ENCODE measurements around the gene CDC42BPG. TPM values are rescaled to one million over a fixed set of nuclear protein-coding genes. Genes with fewer than 3 reads are reported as not detected.

Gene CDC42BPG
- total RNA-seq, 1 donor from 2014 or later, result 0.05 TPM

DNA sequence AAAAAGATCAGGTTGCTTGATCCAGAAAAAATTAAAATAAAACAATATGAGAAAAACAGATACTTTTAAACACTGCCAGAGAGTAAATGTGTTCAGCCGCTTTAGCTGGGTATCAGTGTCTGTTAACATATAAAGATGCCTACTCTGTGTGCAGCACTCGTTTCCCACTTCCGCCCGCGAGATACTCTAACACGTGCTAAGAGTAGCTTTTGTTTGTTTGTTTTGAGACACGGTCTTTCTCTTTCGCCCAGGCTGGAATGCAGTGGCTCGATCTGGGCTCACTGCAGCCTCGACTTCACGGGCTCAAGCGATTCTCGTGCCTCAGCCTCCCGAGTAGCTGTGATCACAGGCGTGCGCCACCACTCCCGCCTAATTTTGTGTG, 33.6 kb downstream of the CDC42BPG start:
- no peaks in the 10 kb centered on the region for H3K9me3 Mint-ChIP-seq
- peaks cover 18% of the 10 kb centered on the region for H3K4me1 Mint-ChIP-seq
- intact Hi-C loops (cut with micrococcal nuclease), result loop anchor here (2.0 kb wide), 2 partner anchors 32 to 66 kb away; partner anchors contain the start of genes RASGRP2 and SF1
- H3K36me3 Mint-ChIP-seq (ENCODE audit: low read depth), result peaks cover 19% of the 10 kb centered on the region
- DNase-seq, result peak; percentile 88
- H3K4me3 Mint-ChIP-seq, result peak overlapping the region; percentile 98
- H3K27me3 Mint-ChIP-seq, result peaks cover 2% of the 10 kb centered on the region
- peak overlapping the region; percentile 95 for H3K27ac Mint-ChIP-seq

DNA sequence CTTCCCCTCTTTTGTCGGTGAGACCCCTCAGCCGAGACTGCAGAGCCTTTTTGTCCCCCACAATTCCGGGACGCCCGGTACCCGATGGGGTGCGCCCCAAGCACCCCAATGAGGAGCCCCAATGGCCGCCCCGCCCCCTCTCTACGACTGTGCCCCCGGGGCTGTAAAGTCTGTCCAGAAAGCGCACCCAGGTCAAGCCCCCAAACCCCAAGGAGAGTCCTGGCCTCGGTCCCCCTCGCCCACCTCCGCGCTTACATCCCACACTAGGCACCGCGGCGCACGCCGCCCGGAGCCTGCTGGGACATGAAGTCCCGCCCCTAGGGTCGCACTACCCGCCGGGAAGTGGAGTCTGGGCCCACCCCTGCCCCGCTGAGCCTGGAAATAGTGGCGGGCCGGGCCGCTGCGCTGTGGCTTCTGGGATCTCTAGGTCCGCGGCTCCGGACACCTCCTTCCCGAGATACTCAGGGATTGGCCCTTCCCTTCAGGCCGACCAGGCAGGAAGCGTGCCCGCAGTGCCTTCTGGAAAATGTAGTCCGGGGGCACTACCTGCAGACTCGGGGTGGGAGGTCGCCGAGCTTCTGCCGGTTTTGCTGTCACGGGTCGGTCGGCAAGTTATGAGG, 34.1 kb downstream of the CDC42BPG start, which contains the start of gene MEN1:
TSS of gene MEN1 (minus strand) at position 281 of the 620 bp plus-strand sequence. CDS start 442 bp downstream, outside the sequence.
- intact Hi-C loops (cut with micrococcal nuclease), result loop anchor here (2.0 kb wide), 2 partner anchors 32 to 66 kb away; partner anchors contain the start of genes RASGRP2 and SF1
- Mint-ChIP-seq H3K27ac (peak within 1 kb of the TSS; percentile 95), H3K4me1 (peaks cover 18% of the 10 kb centered on the region)

DNA sequence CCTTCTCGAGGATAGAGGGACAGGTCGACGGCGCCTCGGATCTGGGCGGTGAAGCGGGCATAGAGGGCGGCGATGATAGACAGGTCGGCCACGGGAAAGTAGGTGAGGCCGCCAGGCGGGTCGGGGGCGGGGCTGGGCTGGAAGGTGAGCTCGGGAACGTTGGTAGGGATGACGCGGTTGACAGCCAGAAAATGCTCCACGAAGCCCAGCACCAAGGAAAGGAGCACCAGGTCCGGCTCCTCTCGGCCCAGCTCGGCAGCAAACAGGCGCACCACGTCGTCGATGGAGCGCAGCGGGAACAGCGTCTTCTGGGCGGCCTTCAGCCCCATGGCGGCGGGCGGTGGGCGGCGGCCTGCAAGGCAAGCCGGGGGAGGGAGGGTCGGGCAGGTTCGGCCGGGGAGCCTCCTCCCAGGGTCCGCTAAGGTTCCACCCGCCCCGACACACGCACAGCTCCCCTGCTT, 34.6 kb downstream of the CDC42BPG start:
- no peak for DNase-seq
- peak overlapping the region; percentile 95 for H3K27ac Mint-ChIP-seq
- no peaks in the 10 kb centered on the region for H3K9me3 Mint-ChIP-seq
- intact Hi-C loops (cut with micrococcal nuclease), result loop anchor here (2.0 kb wide), 2 partner anchors 31 to 65 kb away; partner anchors contain the start of genes RASGRP2 and SF1
- peaks cover 18% of the 10 kb centered on the region for H3K4me1 Mint-ChIP-seq
- peaks cover 24% of the 10 kb centered on the region for H3K36me3 Mint-ChIP-seq (ENCODE audit: low read depth)
- peak overlapping the region; percentile 98 for H3K4me3 Mint-ChIP-seq
- no peaks in the 10 kb centered on the region for H3K27me3 Mint-ChIP-seq

More for the DNA sequence above, 34.1 kb downstream of the CDC42BPG start, which contains the start of gene MEN1:
- Mint-ChIP-seq H3K36me3 (ENCODE audit: low read depth) (peaks cover 24% of the 10 kb centered on the region), H3K4me3 (peak within 1 kb of the TSS; percentile 98), H3K9me3 (no peaks in the 10 kb centered on the region), H3K27me3 (no peaks in the 10 kb centered on the region)
- DNase-seq, result peak; percentile 94

DNA sequence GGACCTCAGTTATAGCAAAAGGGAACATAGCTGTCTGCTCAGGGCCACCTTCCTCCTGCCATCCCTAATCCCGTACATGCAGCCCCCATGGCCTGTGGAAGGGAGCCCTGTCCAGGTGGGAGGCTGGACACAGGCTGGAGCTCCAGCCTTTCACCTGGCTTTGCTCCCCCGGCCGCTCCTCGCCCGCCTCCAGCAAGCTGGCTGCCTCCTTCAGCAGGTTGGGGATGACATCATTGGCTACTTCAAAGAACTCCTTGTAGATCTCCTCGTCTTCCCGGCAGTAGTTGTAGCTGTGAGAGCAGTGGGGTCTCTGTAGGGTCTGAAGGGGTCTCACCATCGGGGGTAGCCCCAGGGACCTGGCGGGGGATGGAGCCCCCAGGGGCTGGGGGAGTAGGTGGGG, 39.0 kb downstream of the CDC42BPG start:
- peaks cover 24% of the 10 kb centered on the region for H3K36me3 Mint-ChIP-seq (ENCODE audit: low read depth)
- intact Hi-C loops (cut with micrococcal nuclease), result no loop called here
- H3K9me3 Mint-ChIP-seq, result no peaks in the 10 kb centered on the region
- no peak overlapping the region for H3K27ac Mint-ChIP-seq
- no peaks in the 10 kb centered on the region for H3K27me3 Mint-ChIP-seq
- H3K4me1 Mint-ChIP-seq, result peaks cover 28% of the 10 kb centered on the region
- no peak overlapping the region for H3K4me3 Mint-ChIP-seq
- no peak for DNase-seq

DNA sequence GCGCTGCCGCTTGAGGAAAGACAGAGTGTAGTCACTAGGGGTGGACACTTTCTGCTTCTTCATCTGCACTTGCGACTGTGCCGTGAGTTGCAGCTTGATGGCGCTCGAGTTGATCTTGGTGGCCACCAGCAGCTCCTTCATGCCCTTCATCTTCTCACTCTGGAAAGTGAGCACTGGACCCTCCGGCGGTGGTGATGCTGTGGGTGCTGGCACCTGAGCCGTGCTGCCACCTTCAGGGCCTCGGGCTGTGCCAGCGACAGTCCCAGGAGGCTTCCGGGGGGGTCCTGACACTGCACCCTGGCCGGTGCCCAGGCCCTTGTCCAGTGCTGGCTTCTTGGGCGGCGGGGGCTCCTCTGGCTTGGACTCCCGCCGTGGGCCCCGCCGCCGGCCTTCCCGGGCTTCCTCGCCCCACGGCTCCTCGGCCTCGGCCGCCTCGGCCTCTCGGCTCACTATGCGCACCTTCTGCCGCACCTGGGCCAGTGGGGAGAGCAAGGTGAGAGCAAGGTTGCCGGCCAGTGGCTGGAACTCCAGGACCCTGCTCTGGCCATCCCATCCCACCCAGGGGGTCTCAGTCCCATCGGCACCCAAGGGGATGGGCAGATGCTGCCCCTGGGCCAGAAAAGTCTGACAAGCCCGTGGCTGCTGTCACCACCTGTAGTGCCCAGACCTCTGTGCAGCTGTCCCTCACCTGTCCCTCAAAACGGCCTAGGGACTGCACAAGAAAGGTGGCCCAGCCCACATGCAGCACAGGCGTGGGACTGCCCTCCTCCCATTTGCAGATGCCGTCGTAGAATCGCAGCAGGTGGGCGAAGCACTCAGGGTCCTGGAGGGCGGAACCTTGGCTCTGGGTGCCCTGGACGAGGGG, 39.9 kb downstream of the CDC42BPG start:
- no peak overlapping the region for H3K27ac Mint-ChIP-seq
- no peak for DNase-seq
- intact Hi-C loops (cut with micrococcal nuclease), result no loop called here
- H3K4me3 Mint-ChIP-seq, result peak overlapping the region; percentile 90
- H3K4me1 Mint-ChIP-seq, result peaks cover 21% of the 10 kb centered on the region
- no peaks in the 10 kb centered on the region for H3K9me3 Mint-ChIP-seq
- H3K36me3 Mint-ChIP-seq (ENCODE audit: low read depth), result peaks cover 23% of the 10 kb centered on the region
- no peaks in the 10 kb centered on the region for H3K27me3 Mint-ChIP-seq

DNA sequence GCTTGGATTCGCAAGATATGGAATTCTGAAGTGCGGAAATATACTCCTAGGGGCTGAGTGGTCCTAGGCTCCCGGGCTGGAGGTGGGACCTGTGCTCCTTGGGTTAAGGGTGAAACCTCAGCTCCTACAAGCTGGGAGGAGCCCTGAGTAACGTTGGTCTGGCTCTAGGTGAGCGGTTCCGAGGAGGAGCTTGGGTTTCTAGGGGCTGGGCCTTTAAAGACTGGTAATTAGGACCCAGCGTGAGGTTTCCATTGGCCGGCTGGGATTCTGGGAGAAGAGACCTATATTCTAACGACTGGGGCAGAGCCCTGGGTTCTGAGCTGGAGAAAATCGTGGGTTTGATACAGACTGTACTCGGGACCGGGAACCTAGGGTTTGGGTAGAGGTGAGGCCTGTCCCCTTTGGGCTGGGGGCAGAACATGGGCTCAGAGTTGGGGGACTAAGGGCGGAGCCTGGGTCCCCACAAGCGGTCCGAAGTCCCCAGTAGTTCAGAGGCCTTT, 40.6 kb downstream of the CDC42BPG start:
- peak overlapping the region; percentile 90 for H3K4me3 Mint-ChIP-seq
- no peak for DNase-seq
- H3K4me1 Mint-ChIP-seq, result peaks cover 16% of the 10 kb centered on the region
- intact Hi-C loops (cut with micrococcal nuclease), result no loop called here
- peak overlapping the region; percentile 87 for H3K27ac Mint-ChIP-seq
- H3K9me3 Mint-ChIP-seq, result no peaks in the 10 kb centered on the region
- no peaks in the 10 kb centered on the region for H3K27me3 Mint-ChIP-seq
- H3K36me3 Mint-ChIP-seq (ENCODE audit: low read depth), result peaks cover 25% of the 10 kb centered on the region

DNA sequence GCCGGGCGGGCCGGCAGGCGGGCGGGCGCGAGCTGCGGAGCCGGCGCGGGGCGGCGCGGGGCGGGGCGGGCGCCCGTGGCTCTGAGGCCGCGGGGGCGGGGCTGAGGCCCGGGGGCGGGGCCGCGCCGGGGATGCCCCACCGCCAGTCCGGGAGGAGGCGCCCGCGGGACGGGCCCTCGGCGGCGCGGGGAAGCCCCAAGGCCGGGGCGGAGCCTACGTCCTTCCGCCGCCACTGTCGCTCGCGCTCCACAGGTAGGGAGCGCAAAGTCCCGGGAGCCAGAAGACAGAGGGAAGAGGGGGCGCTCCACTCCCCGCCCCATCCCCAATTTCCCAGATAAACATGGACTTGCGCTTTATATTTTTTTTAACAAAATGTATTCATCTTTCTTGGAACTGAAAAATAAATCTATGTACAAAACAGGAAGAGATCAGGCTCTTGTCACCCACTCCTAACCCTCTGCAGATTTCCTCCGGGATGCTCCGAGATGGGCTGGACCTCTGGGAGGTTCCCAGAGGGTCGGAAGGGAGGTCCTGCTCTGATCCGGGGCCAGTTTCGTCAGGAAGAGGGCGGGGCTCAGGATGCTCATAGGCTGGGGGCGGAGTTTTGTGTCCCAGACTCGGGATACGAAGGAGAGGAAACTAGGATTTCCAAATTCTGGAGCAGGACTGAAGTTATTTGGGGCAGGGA, 41.2 kb downstream of the CDC42BPG start, which contains the start of gene MAP4K2:
TSS of gene MAP4K2 (minus strand) at position 57 of the 688 bp plus-strand sequence. CDS start 65 bp downstream, outside the sequence.
- H3K4me3 Mint-ChIP-seq, result peak within 1 kb of the TSS; percentile 90
- intact Hi-C loops (cut with micrococcal nuclease), result no loop called here
- peaks cover 28% of the 10 kb centered on the region for H3K36me3 Mint-ChIP-seq (ENCODE audit: low read depth)

DNA sequence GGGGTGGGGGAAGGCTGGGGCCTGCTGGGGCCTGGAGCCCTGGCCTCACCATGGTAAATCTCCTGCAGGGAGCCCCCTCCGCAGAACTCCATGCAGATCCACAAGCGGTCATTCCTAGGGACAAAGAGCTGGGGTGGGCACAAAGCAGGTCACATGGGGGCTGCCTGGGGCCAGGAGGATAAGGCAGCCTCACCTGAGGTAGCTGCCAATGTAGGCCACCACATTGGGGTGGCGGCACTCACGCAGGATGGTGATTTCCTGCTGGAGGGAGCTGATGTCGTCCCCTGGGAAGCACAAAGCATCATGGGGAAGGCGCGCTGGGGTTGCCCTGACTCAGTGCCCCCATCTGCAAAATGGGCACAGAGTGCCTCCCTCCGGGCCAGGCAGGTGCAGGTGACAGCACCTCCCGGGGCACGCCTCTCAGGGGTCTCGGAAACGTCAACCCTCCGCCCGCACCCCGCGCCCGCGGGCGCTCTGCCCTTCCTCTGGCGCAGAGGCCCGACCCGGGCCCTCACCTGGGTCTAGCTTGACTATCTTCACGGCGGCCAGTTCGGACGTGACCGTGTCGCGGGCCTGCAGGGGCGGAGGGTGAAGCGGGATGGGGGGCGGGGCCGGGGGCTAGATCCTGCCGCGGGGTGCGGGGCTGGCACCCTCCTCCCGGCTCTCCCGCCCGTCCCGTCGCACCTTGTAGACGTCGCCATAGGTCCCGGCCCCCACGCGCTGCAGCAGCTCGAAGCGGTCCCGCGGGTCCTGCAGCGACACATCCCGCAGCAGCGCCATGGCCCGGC, 41.9 kb downstream of the CDC42BPG start:
- Mint-ChIP-seq H3K9me3 (no peaks in the 10 kb centered on the region), H3K27me3 (no peaks in the 10 kb centered on the region)
- DNase-seq, result no peak

More for the DNA sequence above, 41.2 kb downstream of the CDC42BPG start, which contains the start of gene MAP4K2:
- Mint-ChIP-seq H3K9me3 (no peaks in the 10 kb centered on the region), H3K27ac (peak within 1 kb of the TSS; percentile 87), H3K27me3 (no peaks in the 10 kb centered on the region), H3K4me1 (peaks cover 19% of the 10 kb centered on the region)
- DNase-seq, result peak; percentile 98

DNA sequence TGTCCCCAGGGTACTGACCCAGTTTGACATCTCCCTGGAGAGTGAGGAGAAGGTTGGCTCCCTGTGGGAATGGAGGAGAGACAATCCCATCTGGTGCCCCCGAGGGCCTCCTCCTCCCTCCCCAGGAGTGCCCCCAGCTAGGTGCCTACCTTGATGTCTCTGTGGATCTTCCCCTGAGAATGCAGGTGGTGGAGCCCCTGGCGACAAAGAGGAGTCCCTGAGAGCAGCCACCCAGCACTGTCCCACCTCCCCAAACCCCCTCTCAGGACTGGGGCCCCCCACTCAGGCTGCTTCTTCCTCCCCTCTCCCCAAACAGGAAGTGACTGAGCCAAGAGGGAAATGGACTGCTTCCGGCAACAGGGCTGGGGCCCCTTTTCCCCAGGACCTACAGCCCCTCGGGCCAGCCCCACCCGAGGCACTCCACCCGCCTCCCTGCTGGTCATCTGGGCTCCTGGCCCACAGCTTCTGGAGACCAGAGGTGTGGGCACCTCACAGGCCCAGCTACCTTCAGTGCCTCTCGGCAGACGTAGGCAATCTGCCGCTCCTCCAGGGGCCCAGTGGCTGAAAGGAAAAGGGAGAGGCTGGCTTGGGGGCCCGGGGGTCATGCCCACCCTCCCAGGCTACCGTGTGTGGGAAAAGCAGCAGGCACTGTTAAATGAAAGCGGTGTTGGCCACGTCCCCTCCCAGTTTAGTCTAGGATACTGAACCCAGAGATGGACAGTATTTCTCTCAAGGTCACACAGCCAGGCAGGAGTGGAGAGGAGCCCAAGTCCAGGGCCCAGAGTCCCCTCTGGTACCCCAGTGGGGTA, 42.7 kb downstream of the CDC42BPG start:
- Mint-ChIP-seq H3K4me1 (peaks cover 13% of the 10 kb centered on the region), H3K27ac (peak overlapping the region; percentile 77), H3K27me3 (no peaks in the 10 kb centered on the region), H3K4me3 (peak overlapping the region; percentile 84), H3K9me3 (no peaks in the 10 kb centered on the region), H3K36me3 (ENCODE audit: low read depth) (peaks cover 19% of the 10 kb centered on the region)
- intact Hi-C loops (cut with micrococcal nuclease), result no loop called here
- peak; percentile 66 for DNase-seq

More for the DNA sequence above, 41.9 kb downstream of the CDC42BPG start:
- intact Hi-C loops (cut with micrococcal nuclease), result no loop called here
- H3K36me3 Mint-ChIP-seq (ENCODE audit: low read depth), result peaks cover 25% of the 10 kb centered on the region
- peak overlapping the region; percentile 84 for H3K4me3 Mint-ChIP-seq
- peaks cover 16% of the 10 kb centered on the region for H3K4me1 Mint-ChIP-seq
- peak overlapping the region; percentile 77 for H3K27ac Mint-ChIP-seq

DNA sequence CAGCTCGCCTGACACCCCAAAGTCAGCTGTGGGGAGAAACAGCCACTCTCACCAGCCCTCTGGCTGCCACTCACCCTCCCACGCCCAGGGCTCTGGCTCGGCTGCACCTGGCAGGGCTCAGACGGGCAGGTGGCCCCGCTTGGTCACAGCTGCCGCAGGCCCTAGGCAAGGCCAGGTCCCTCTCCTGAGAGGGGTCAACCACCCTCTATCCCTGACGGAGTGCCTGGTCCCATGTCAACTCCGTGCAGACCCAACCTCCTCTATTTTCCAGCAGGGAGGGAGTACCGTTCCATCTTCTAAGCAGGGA, 43.3 kb downstream of the CDC42BPG start:
- no peaks in the 10 kb centered on the region for H3K27me3 Mint-ChIP-seq
- DNase-seq, result no peak
- peaks cover 13% of the 10 kb centered on the region for H3K4me1 Mint-ChIP-seq
- H3K36me3 Mint-ChIP-seq (ENCODE audit: low read depth), result peaks cover 20% of the 10 kb centered on the region
- intact Hi-C loops (cut with micrococcal nuclease), result no loop called here
- peak overlapping the region; percentile 77 for H3K27ac Mint-ChIP-seq
- peak overlapping the region; percentile 84 for H3K4me3 Mint-ChIP-seq
- no peaks in the 10 kb centered on the region for H3K9me3 Mint-ChIP-seq

DNA sequence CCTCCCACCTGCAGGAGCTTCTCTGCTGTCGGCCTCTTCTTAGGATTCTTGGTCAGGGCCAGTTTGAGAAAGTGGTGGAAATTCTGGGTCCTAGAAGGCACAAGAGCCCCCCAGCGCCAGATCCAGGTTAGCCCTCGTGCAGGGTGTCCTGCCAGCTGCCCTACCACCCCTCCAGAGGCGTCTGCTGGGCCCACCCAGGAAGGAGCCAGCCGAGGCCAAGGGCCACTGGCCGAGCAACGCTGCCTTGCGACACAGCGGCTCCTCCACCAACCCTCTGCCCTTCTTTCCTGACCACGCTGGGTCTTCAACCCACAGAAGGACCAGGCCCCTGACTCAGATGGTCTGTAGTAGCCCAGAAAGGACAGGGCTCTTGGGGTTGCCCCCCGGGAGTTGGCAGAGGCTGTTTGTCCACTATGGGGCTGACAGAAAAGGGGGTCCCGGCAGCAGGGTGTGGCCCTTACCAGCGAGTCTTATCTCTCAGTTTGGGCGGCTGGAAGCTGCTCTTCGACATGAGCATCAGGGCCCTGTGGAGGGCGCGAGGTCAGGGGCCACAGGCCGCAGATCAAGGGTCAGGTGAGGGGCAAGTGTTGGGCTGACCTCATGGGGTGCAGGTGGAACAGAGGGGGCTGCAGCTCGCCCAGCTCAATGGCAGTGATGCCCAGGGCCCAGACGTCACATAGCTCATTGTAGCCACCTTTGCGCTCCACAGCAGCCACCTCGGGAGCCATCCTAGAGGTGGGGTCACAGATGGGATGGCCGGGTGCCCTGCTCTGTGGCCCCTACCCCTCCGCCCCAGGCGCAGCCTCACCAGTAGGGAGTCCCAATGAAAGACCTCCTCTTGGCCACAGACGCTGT, 43.9 kb downstream of the CDC42BPG start:
- DNase-seq, result no peak
- H3K9me3 Mint-ChIP-seq, result no peaks in the 10 kb centered on the region
- H3K36me3 Mint-ChIP-seq (ENCODE audit: low read depth), result peaks cover 21% of the 10 kb centered on the region
- H3K4me3 Mint-ChIP-seq, result peak overlapping the region; percentile 84
- no peaks in the 10 kb centered on the region for H3K27me3 Mint-ChIP-seq
- H3K27ac Mint-ChIP-seq, result no peak overlapping the region
- peaks cover 13% of the 10 kb centered on the region for H3K4me1 Mint-ChIP-seq
- intact Hi-C loops (cut with micrococcal nuclease), result no loop called here

Data from activated CD4-positive, alpha-beta T cell treated with anti-CD3 and anti-CD28 coated beads, Interleukin-2, amount 10 ng/mL, durations not matched to agents 24 days and 14 days (primary cell).